ENCODE measurements around the gene STXBP4.

Gene STXBP4

GRCh38 chr17:55168958-55169687 is 200.6 kb downstream of the STXBP4 start:
- DNase-seq (ENCODE audit: low read depth, low spot score) = no peak

- no peak for DNase-seq (ENCODE audit: low read depth, low spot score)
Observed at GRCh38 chr17:55171634-55172328, 203.2 kb downstream of the STXBP4 start.

- DNase-seq (ENCODE audit: low read depth, low spot score) = no peak
Observed at GRCh38 chr17:55172612-55173011, 204.0 kb downstream of the STXBP4 start.

- DNase-seq (ENCODE audit: low read depth, low spot score) = no peak
Observed at GRCh38 chr17:55174133-55174532, 205.6 kb downstream of the STXBP4 start.

- no peak for DNase-seq (ENCODE audit: low read depth, low spot score)
Observed at GRCh38 chr17:55175788-55176427, 207.3 kb downstream of the STXBP4 start.

- DNase-seq (ENCODE audit: low read depth, low spot score) = no peak
Observed at GRCh38 chr17:55177159-55177854, 208.7 kb downstream of the STXBP4 start.

- no peak for DNase-seq (ENCODE audit: low read depth, low spot score)
Observed at GRCh38 chr17:55177855-55178217, 209.3 kb downstream of the STXBP4 start.

- DNase-seq (ENCODE audit: low read depth, low spot score) = no peak
Observed at GRCh38 chr17:55186937-55187770, 218.6 kb downstream of the STXBP4 start.

GRCh38 chr17:55190748-55191147 is 222.2 kb downstream of the STXBP4 start:
- DNase-seq (ENCODE audit: low read depth, low spot score) = no peak

- no peak for DNase-seq (ENCODE audit: low read depth, low spot score)
Observed at GRCh38 chr17:55198690-55199370, 230.3 kb downstream of the STXBP4 start.

GRCh38 chr17:55200904-55201303 is 232.3 kb downstream of the STXBP4 start:
- no peak for DNase-seq (ENCODE audit: low read depth, low spot score)

GRCh38 chr17:55201308-55201932 is 232.9 kb downstream of the STXBP4 start:
- DNase-seq (ENCODE audit: low read depth, low spot score) = no peak

- DNase-seq (ENCODE audit: low read depth, low spot score) = no peak
Observed at GRCh38 chr17:55202896-55203295, 234.3 kb downstream of the STXBP4 start.

GRCh38 chr17:55208078-55208812 is 239.7 kb downstream of the STXBP4 start:
- no peak for DNase-seq (ENCODE audit: low read depth, low spot score)

- DNase-seq (ENCODE audit: low read depth, low spot score) = no peak
Observed at GRCh38 chr17:55210292-55210691, 241.7 kb downstream of the STXBP4 start.

- DNase-seq (ENCODE audit: low read depth, low spot score) = no peak
Observed at GRCh38 chr17:55212880-55213279, 244.3 kb downstream of the STXBP4 start.

GRCh38 chr17:55215711-55216110 is 247.1 kb downstream of the STXBP4 start:
- no peak for DNase-seq (ENCODE audit: low read depth, low spot score)

GRCh38 chr17:55216888-55217287 is 248.3 kb downstream of the STXBP4 start:
- no peak for DNase-seq (ENCODE audit: low read depth, low spot score)

- no peak for DNase-seq (ENCODE audit: low read depth, low spot score)
Observed at GRCh38 chr17:55219459-55219858, 250.9 kb downstream of the STXBP4 start.

GRCh38 chr17:55219934-55220333 is 251.4 kb downstream of the STXBP4 start:
- DNase-seq (ENCODE audit: low read depth, low spot score) = no peak

Data from activated naive CD8-positive, alpha-beta T cell treated with anti-CD3 and anti-CD28 coated beads, Interleukin-2, amount 50 U/mL, for 16 hours (primary cell).